HL-60 (cell line): ENCODE results near the gene RGS7.

ENCODE experiments used
- POLR2AphosphoS5 ChIP-seq: IDR thresholded peaks from 2 replicates; pipeline ENCODE4 v1.6.1; 2012; ENCODE audit warnings: low read depth
- TF ChIP-seq, protein P1 (sequence below): IDR thresholded peaks from one replicate; pipeline ENCODE4 v1.5.1; 2011; ENCODE audit warnings: low read length, control low read depth, inconsistent platforms; ENCODE audit not compliant: insufficient read depth
- TF ChIP-seq, protein P2 (sequence below): IDR thresholded peaks from 2 replicates; pipeline ENCODE4 v1.6.1; 2012; ENCODE audit warnings: low read depth; ENCODE audit not compliant: insufficient replicate concordance

DNA sequence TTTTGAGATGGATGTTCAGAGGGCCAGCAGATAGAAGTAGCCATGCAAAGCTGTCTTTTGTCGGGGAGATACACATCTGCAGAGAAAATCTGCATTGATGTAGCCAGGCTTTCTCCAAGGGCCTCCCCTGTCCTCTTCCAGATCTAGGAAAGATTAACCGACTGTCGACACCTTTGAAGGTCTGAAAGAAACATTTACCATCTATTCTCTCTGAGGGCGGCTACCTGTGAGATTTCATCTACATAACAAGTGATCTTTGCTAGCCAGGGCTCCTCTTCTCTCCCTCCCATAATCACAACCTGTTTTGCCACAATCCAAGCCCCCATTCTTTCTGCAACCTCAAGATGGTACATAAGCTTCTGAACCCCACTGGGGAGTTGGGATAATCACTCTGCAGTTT lies 193.6 kb downstream of the RGS7 start:
- TF ChIP-seq POLR2AphosphoS5: no peak
- TF ChIP-seq, protein P1, sequence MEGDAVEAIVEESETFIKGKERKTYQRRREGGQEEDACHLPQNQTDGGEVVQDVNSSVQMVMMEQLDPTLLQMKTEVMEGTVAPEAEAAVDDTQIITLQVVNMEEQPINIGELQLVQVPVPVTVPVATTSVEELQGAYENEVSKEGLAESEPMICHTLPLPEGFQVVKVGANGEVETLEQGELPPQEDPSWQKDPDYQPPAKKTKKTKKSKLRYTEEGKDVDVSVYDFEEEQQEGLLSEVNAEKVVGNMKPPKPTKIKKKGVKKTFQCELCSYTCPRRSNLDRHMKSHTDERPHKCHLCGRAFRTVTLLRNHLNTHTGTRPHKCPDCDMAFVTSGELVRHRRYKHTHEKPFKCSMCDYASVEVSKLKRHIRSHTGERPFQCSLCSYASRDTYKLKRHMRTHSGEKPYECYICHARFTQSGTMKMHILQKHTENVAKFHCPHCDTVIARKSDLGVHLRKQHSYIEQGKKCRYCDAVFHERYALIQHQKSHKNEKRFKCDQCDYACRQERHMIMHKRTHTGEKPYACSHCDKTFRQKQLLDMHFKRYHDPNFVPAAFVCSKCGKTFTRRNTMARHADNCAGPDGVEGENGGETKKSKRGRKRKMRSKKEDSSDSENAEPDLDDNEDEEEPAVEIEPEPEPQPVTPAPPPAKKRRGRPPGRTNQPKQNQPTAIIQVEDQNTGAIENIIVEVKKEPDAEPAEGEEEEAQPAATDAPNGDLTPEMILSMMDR: no peak
- TF ChIP-seq, protein P2, sequence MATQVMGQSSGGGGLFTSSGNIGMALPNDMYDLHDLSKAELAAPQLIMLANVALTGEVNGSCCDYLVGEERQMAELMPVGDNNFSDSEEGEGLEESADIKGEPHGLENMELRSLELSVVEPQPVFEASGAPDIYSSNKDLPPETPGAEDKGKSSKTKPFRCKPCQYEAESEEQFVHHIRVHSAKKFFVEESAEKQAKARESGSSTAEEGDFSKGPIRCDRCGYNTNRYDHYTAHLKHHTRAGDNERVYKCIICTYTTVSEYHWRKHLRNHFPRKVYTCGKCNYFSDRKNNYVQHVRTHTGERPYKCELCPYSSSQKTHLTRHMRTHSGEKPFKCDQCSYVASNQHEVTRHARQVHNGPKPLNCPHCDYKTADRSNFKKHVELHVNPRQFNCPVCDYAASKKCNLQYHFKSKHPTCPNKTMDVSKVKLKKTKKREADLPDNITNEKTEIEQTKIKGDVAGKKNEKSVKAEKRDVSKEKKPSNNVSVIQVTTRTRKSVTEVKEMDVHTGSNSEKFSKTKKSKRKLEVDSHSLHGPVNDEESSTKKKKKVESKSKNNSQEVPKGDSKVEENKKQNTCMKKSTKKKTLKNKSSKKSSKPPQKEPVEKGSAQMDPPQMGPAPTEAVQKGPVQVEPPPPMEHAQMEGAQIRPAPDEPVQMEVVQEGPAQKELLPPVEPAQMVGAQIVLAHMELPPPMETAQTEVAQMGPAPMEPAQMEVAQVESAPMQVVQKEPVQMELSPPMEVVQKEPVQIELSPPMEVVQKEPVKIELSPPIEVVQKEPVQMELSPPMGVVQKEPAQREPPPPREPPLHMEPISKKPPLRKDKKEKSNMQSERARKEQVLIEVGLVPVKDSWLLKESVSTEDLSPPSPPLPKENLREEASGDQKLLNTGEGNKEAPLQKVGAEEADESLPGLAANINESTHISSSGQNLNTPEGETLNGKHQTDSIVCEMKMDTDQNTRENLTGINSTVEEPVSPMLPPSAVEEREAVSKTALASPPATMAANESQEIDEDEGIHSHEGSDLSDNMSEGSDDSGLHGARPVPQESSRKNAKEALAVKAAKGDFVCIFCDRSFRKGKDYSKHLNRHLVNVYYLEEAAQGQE: no peak
